Activated CD8-positive, alpha-beta T cell treated with anti-CD3 and anti-CD28 coated beads for 36 hours (primary cell): Measurements from ENCODE around the gene AUTS2. TPM values are rescaled to one million over a fixed set of nuclear protein-coding genes. Genes with fewer than 3 reads are reported as not detected.

Experiments
- ATAC-seq: fragments of 200-7000 bp; cut with Tn5 transposase; one replicate; pipeline ENCODE4 v1.10.0; 2021; ENCODE audit warnings: mild to moderate bottlenecking, moderate library complexity
- CTCF ChIA-PET: fragments of 350-600 bp; sonication (Branson Sonifier 250); formaldehyde crosslinking; loops from one replicate; lab custom pipeline; 2021; ENCODE audit warnings: antibody characterized with exemption; lab: Charles Lee
- POLR2A ChIA-PET: fragments of 350-600 bp; sonication (Branson Sonifier 250); formaldehyde crosslinking; loops from one replicate; lab custom pipeline; 2021; ENCODE audit warnings: antibody characterized with exemption; lab: Charles Lee
- DNase-seq: peaks from one replicate; pipeline ENCODE4 v3.0.0-alpha.2; 2020
- H3K27ac Mint-ChIP-seq: one replicate; pipeline ENCODE4 v1.8.0; 2021; ENCODE audit warnings: mild to moderate bottlenecking, mixed read lengths
- H3K27me3 Mint-ChIP-seq: one replicate; pipeline ENCODE4 v1.8.0; 2021; ENCODE audit warnings: mixed read lengths
- H3K36me3 Mint-ChIP-seq: one replicate; pipeline ENCODE4 v1.8.0; 2021; ENCODE audit warnings: low read depth, mixed read lengths
- H3K4me1 Mint-ChIP-seq: one replicate; pipeline ENCODE4 v1.8.0; 2021; ENCODE audit warnings: low read depth, mixed read lengths
- H3K4me3 Mint-ChIP-seq: one replicate; pipeline ENCODE4 v1.8.0; 2021; ENCODE audit warnings: mild to moderate bottlenecking, moderate library complexity, mixed read lengths
- H3K9me3 Mint-ChIP-seq: one replicate; pipeline ENCODE4 v1.8.0; 2021; ENCODE audit warnings: mixed read lengths
- CTCF ChIP-seq: fragments of 200-600 bp; IDR thresholded peaks from one replicate; pipeline ENCODE4 v1.8.0; 2022; ENCODE audit warnings: antibody characterized with exemption, mild to moderate bottlenecking
- intact Hi-C: fragments of 100-400 bp; cut with micrococcal nuclease; formaldehyde crosslinking; loops from one replicate; pipeline ENCODE4 v1.10.0; 2022
- total RNA-seq, 2 experiments: library from RNA; stranded (reverse); gene quantifications; one replicate each; pipeline ENCODE4 v1.2.3, GENCODE V29; 2021

Gene AUTS2
- total RNA-seq, 2 experiments from 2014 or later, result 3.1 to 3.3 TPM

DNA sequence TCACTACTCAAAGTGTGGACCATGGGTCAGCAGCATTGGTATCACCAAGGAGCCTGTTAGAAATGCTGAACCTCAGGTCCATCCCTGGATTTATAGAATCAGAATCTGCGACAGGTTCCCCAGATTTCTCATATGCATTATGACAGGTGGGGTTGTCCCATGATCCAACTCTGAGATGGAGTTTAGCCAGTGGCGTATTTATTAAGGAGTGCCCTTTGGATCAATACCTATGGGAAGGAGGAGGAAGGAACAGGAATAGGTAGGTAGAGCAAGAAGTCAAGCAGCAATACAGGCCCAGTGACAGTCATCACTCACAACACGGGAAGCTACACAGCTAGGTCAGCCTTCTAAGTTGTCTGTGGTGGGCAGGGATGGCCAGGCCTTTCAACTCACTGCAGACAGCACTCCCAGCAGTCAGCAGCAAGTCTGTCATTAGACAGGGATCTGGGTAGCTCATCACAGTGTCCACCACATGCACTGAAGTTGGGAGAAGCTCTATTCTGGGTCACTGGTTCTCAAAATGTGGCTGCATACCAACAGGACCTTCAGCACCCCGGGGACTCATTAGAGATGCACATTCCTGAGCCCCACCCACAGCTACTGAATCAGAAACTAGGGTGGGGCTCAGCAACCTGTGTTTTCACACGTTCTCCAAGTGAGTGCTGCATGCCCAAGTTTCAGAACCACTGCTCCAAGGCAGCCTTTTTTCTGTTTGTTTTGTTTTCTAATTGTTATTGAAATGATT, 1001.3 kb downstream of the AUTS2 start:
- Mint-ChIP-seq H3K27ac (no peak overlapping the region), H3K9me3 (peaks cover 8% of the 10 kb centered on the region), H3K27me3 (peaks cover 46% of the 10 kb centered on the region), H3K4me1 (no peaks in the 10 kb centered on the region), H3K36me3 (no peaks in the 10 kb centered on the region), H3K4me3 (no peak overlapping the region)
- TF ChIP-seq CTCF, result no peak
- DNase-seq (no peak), ATAC-seq (no peak)
- POLR2A ChIA-PET, result interaction anchor here (0.6 kb wide), 1 partner anchor 9 kb away, joined by 3 read pairs; no protein-coding TSS in a partner anchor
- CTCF ChIA-PET, result interaction anchor here (0.8 kb wide), 1 partner anchor 9 kb away, joined by 4 read pairs; no protein-coding TSS in a partner anchor
- intact Hi-C loops, result no loop called here

GRCh38 chr7:70600993-70601392, 1002.7 kb downstream of the AUTS2 start:
- ATAC-seq (no peak), DNase-seq (no peak)
- H3K36me3 Mint-ChIP-seq, result no peaks in the 10 kb centered on the region
- H3K9me3 Mint-ChIP-seq, result peaks cover 8% of the 10 kb centered on the region
- intact Hi-C loops, result no loop called here
- POLR2A ChIA-PET, result no interaction called here
- peaks cover 40% of the 10 kb centered on the region for H3K27me3 Mint-ChIP-seq
- CTCF ChIA-PET, result no interaction called here
- H3K4me3 Mint-ChIP-seq, result no peak overlapping the region
- H3K27ac Mint-ChIP-seq, result no peak overlapping the region
- no peak for TF ChIP-seq CTCF
- H3K4me1 Mint-ChIP-seq, result no peaks in the 10 kb centered on the region

DNA sequence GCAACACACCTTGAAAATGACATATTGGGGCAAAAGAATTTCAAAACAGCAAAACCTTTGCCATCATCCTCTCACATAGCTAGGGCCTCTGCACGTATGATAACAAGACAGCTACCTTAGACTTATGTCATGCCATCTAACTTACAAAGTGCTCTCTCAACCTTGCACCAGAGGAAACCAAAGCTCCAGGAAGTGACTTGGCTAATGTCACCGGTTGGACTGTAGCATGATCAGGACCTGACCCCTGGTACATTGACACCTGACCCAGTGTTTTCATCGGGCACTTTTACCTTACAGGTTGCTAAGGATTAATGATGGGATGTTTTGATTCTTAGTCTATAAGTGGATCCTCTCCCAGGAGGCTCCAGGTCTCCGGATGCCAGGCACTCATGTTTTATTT, 1003.8 kb downstream of the AUTS2 start:
- Mint-ChIP-seq H3K27ac (no peak overlapping the region), H3K36me3 (no peaks in the 10 kb centered on the region), H3K4me1 (no peaks in the 10 kb centered on the region), H3K27me3 (peaks cover 32% of the 10 kb centered on the region), H3K9me3 (peaks cover 8% of the 10 kb centered on the region), H3K4me3 (no peak overlapping the region)
- CTCF ChIA-PET, result no interaction called here
- POLR2A ChIA-PET, result no interaction called here
- ATAC-seq (no peak), DNase-seq (no peak)
- TF ChIP-seq CTCF, result no peak
- intact Hi-C loops, result no loop called here

GRCh38 chr7:70607281-70607680, 1009.0 kb downstream of the AUTS2 start:
- Mint-ChIP-seq H3K36me3 (no peaks in the 10 kb centered on the region), H3K9me3 (no peaks in the 10 kb centered on the region), H3K27me3 (peaks cover 6% of the 10 kb centered on the region), H3K27ac (no peak overlapping the region), H3K4me1 (no peaks in the 10 kb centered on the region), H3K4me3 (no peak overlapping the region)
- ChIA-PET CTCF (no interaction called here), POLR2A (no interaction called here)
- no peak for DNase-seq
- intact Hi-C loops, result no loop called here
- no peak for ATAC-seq
- TF ChIP-seq CTCF, result no peak

DNA sequence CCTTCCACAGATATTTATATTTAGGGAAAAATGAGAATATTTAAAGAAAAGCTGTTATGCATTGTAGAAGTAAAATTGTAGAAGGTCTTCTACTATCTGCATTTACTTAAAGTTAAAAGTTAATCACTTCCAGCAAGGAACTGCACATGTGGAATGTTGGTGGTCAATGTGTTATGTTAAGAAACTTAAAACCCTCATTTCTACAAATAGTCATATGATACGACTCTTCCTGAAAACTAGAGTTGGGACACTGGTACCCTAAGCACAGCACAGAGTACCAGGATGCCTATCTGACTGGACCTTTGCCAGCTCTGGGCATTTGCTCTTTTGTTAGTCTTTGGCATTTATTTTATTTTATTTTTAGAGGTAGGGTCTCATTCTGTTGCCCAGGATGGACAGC, 1009.5 kb downstream of the AUTS2 start:
- no peaks in the 10 kb centered on the region for H3K4me1 Mint-ChIP-seq
- peaks cover 3% of the 10 kb centered on the region for H3K27me3 Mint-ChIP-seq
- H3K4me3 Mint-ChIP-seq, result no peak overlapping the region
- ATAC-seq, result no peak
- POLR2A ChIA-PET, result no interaction called here
- H3K9me3 Mint-ChIP-seq, result no peaks in the 10 kb centered on the region
- no peak for DNase-seq
- no peaks in the 10 kb centered on the region for H3K36me3 Mint-ChIP-seq
- CTCF ChIA-PET, result no interaction called here
- no peak overlapping the region for H3K27ac Mint-ChIP-seq
- intact Hi-C loops, result no loop called here
- TF ChIP-seq CTCF, result no peak
